B cell (primary cell): ENCODE data around the gene XYLT2. TPM values are rescaled to one million over a fixed set of nuclear protein-coding genes. Genes with fewer than 3 reads are reported as not detected.

Source experiments
- ATAC-seq: fragments of 200-7000 bp; cut with Tn5 transposase; one replicate; pipeline ENCODE4 v1.10.0; 2021; ENCODE audit warnings: low read depth, mild to moderate bottlenecking, moderate number of reproducible peaks, moderate library complexity
- CTCF ChIA-PET: fragments of 350-600 bp; sonication (Branson Sonifier 250); formaldehyde crosslinking; loops from one replicate; lab custom pipeline; 2021; ENCODE audit warnings: antibody characterized with exemption, inconsistent platforms; lab: Charles Lee
- POLR2A ChIA-PET: fragments of 350-600 bp; sonication (Branson Sonifier 250); formaldehyde crosslinking; loops from one replicate; lab custom pipeline; 2021; ENCODE audit warnings: antibody characterized with exemption; lab: Charles Lee
- DNase-seq: peaks from one replicate; pipeline ENCODE4 v3.0.0; 2013
- H2AFZ ChIP-seq: 2 replicates; pipeline ENCODE4 v1.6.1; 2012; ENCODE audit warnings: mild to moderate bottlenecking, low read depth, low read length; ENCODE audit not compliant: insufficient read depth, poor library complexity, severe bottlenecking
- H3K27ac ChIP-seq, 2 donors: 1 replicate in 1 of 2; 2 replicates in 1 of 2; pipeline ENCODE4 v1.5.1; 2012 to 2013; ENCODE audit warnings: low read length in 2 of 2, mild to moderate bottlenecking in 2 of 2, moderate library complexity in 1 of 2
- H3K27me3 ChIP-seq, 4 experiments: fragments of 200-600 bp in 1 of 4; sonication (generic) in 1 of 4; replicated peaks in 1 of 4; 1 replicate in 2 of 4; 2 replicates in 2 of 4; pipeline versions ENCODE4 v1.6.1 to v1.7.0; 2013 to 2016; ENCODE audit warnings: low read length in 3 of 4, mild to moderate bottlenecking in 2 of 4, mixed read lengths in 1 of 4, moderate library complexity in 1 of 4; ENCODE audit not compliant: insufficient read depth in 4 of 4, control insufficient read depth in 3 of 4; ENCODE audit errors: control extremely low read depth in 1 of 4
- H3K36me3 ChIP-seq, 2 experiments: replicated peaks in 1 of 2; 1 replicate in 1 of 2; 2 replicates in 1 of 2; pipeline versions ENCODE4 v1.6.1 to v1.7.1; 2013; ENCODE audit warnings: low read length in 1 of 2; ENCODE audit not compliant: insufficient read depth in 2 of 2, control insufficient read depth in 1 of 2; ENCODE audit errors: control extremely low read depth in 1 of 2, extremely low read depth in 1 of 2
- H3K4me1 ChIP-seq, 2 donors: fragments of 200-600 bp in 1 of 2; sonication (generic) in 1 of 2; 1 replicate in 1 of 2; 2 replicates in 1 of 2; pipeline versions ENCODE4 v1.5.1 to v1.6.1; 2013 to 2017; ENCODE audit warnings: low read length in 2 of 2; ENCODE audit not compliant: control insufficient read depth in 2 of 2, insufficient read depth in 2 of 2
- H3K4me2 ChIP-seq: replicated peaks from 2 replicates; pipeline ENCODE3; 2012; ENCODE audit warnings: mild to moderate bottlenecking, low read depth, low read length; ENCODE audit not compliant: poor library complexity, severe bottlenecking
- H3K4me3 ChIP-seq, 5 experiments: fragments of 200-600 bp in 1 of 5; sonication (generic) in 1 of 5; 1 replicate in 3 of 5; 2 replicates in 2 of 5; pipeline versions ENCODE4 v1.5.1 to v1.7.0; 2011 to 2016; ENCODE audit warnings: low read length in 4 of 5, mild to moderate bottlenecking in 4 of 5, low read depth in 2 of 5, control low read depth in 1 of 5, moderate library complexity in 1 of 5; ENCODE audit not compliant: insufficient read depth in 1 of 5; ENCODE audit errors: control extremely low read depth in 1 of 5, extremely low read depth in 1 of 5
- H3K79me2 ChIP-seq: fragments of 200-600 bp; sonication (generic); one replicate; pipeline ENCODE4 v1.6.0; 2016; ENCODE audit warnings: low read length; ENCODE audit not compliant: control insufficient read depth, insufficient read depth
- H3K9ac ChIP-seq: fragments of 200-600 bp; sonication (generic); 2 replicates; pipeline ENCODE4 v1.6.1; 2017; ENCODE audit warnings: mild to moderate bottlenecking, low read length, moderate library complexity
- H3K9me3 ChIP-seq, 3 donors: one replicate each; pipeline versions ENCODE4 v1.6.1 to v1.7.1; 2013; ENCODE audit warnings: low read length in 2 of 3; ENCODE audit not compliant: control insufficient read depth in 2 of 3, insufficient read depth in 1 of 3; ENCODE audit errors: control extremely low read depth in 1 of 3
- H4K20me1 ChIP-seq: 2 replicates; pipeline ENCODE4 v1.6.0; 2012; ENCODE audit warnings: mild to moderate bottlenecking, low read length; ENCODE audit not compliant: insufficient read depth, control insufficient read depth, poor library complexity, severe bottlenecking
- H3K27ac Mint-ChIP-seq: one replicate; pipeline ENCODE4 v1.8.0; 2021; ENCODE audit warnings: mixed read lengths
- H3K27me3 Mint-ChIP-seq: one replicate; pipeline ENCODE4 v1.8.0; 2021; ENCODE audit warnings: mixed read lengths
- H3K4me1 Mint-ChIP-seq: one replicate; pipeline ENCODE4 v1.8.0; 2021; ENCODE audit warnings: mixed read lengths
- H3K4me3 Mint-ChIP-seq: one replicate; pipeline ENCODE4 v1.8.0; 2021; ENCODE audit warnings: mixed read lengths
- H3K9me3 Mint-ChIP-seq: one replicate; pipeline ENCODE4 v1.8.0; 2022; ENCODE audit warnings: mixed read lengths; ENCODE audit not compliant: insufficient read depth
- EZH2 ChIP-seq: IDR thresholded peaks from 2 replicates; pipeline ENCODE4 v1.6.1; 2012; ENCODE audit warnings: borderline replicate concordance, low read depth, mild to moderate bottlenecking, moderate library complexity, low read length; ENCODE audit not compliant: insufficient read depth, poor library complexity, severe bottlenecking
- WGBS: methylation state at CpG from one replicate; pipeline ENCODE4 v1.1.5; 2013; ENCODE audit warnings: missing lambda C conversion rate; ENCODE audit not compliant: insufficient coverage; 5-methylcytosine and 5-hydroxymethylcytosine counted together
- intact Hi-C: fragments of 100-400 bp; cut with micrococcal nuclease; formaldehyde crosslinking; loops from one replicate; pipeline ENCODE4 v1.10.0; 2022
- polyA plus RNA-seq: library from polyadenylated mRNA; depleted of rRNA; stranded (reverse); fragments of >200 nt; gene quantifications from 2 replicates; pipeline ENCODE4 v1.2.3, GENCODE V29; 2012
- total RNA-seq, 2 donors: library from RNA; stranded (reverse); fragments of 120-200 nt in 1 of 2; gene quantifications; 1 replicate in 1 of 2; 2 replicates in 1 of 2; pipeline versions ENCODE4 v1.2.3 to v1.2.4, GENCODE V29; 2013 to 2022
- TF ChIP-seq, protein P1 (sequence below): fragments of 200-600 bp; IDR thresholded peaks from one replicate; pipeline ENCODE4 v1.8.0; 2022; ENCODE audit warnings: antibody characterized with exemption, mild to moderate bottlenecking

Gene XYLT2
- total and polyA plus RNA-seq, 2 donors (not counting 1 experiment from before 2014, with no cell fraction given) = 21.5 to 29.9 TPM

DNA sequence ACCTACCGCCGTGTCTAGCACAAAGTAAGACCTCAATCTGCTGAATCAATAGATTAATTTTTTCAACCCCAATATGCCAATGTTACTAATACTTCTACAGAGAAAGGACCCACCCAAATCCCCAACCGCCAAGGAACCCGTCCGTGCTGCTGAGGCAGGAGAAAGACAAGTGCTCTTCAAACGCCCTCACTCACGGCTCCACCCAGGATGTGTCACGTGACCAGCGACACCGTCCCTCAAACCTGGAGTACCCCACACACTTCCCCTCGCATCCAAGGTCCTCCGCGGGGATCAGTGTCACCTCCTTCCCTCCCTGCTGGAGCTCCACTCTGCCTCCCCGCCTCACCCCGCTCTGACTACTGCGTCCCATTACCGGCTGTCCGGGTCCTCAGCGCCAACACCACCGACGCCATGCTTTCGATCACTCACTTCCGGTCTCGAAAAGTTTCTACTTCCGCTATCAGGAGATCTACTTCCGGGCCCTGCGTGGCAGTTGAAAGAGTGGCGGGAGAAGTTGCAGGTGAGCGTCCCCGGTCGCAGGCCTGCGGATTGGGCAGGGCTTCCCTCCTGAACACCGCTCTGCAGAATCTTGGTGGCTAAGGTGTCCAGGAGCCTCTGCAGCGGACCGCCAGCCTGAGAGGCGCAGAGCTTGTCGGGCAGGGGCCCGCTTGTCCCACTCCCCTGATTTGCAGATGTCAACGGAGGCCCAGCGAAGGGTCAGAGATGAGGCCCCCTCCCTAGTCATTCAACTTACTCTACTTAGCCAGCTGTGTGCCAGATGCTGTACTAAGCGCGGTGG is 27.0 kb downstream of the XYLT2 start, which contains the start of the genes EME1 and MRPL27:
Gene EME1 (plus strand): TSS at position 472 of the 799 bp plus-strand sequence. CDS start 1,980 bp downstream, outside the sequence.
Gene MRPL27 (minus strand): TSS at position 427 of the 799 bp plus-strand sequence. CDS start 14 bp downstream, at position 413.
- peak within 1 kb of the TSS; percentile 100 for H3K27ac Mint-ChIP-seq
- Histone ChIP-seq H3K4me1 (peaks cover 14 to 19% of the 10 kb centered on the region in 2 donors), H2AFZ (peak within 1 kb of the TSS; percentile 91), H4K20me1 (peaks cover 19% of the 10 kb centered on the region), H3K4me3 (peak within 1 kb of the TSS; percentile 65 to 85 (median 81)), H3K9me3 (no peaks in the 10 kb centered on the region), H3K27ac (peak within 1 kb of the TSS; percentile 91 to 96), H3K27me3 (no peaks in the 10 kb centered on the region), H3K79me2 (peaks cover 31% of the 10 kb centered on the region), H3K36me3 (peaks cover 0 to 29% of the 10 kb centered on the region in 2 experiments), H3K9ac (peak within 1 kb of the TSS; percentile 91), H3K4me2 (peak within 1 kb of the TSS; percentile 86)
- no peaks in the 10 kb centered on the region for H3K27me3 Mint-ChIP-seq
- H3K9me3 Mint-ChIP-seq = no peaks in the 10 kb centered on the region
- DNase-seq (peak; percentile 96), ATAC-seq (peak; percentile 88)
- ChIA-PET CTCF (interaction anchor here (1.0 to 4.3 kb wide), 4 partner anchors 11 to 26 kb away, joined by 3 to 27 read pairs (median 10); partner anchors contain the start of gene LRRC59), POLR2A (interaction anchor here (0.6 to 2.1 kb wide), 5 partner anchors 24 to 684 kb away, joined by 3 to 6 read pairs (median 4); partner anchors contain the start of genes LRRC59 and LUC7L3)
- peaks cover 23% of the 10 kb centered on the region for H3K4me1 Mint-ChIP-seq
- TF ChIP-seq, protein P1, sequence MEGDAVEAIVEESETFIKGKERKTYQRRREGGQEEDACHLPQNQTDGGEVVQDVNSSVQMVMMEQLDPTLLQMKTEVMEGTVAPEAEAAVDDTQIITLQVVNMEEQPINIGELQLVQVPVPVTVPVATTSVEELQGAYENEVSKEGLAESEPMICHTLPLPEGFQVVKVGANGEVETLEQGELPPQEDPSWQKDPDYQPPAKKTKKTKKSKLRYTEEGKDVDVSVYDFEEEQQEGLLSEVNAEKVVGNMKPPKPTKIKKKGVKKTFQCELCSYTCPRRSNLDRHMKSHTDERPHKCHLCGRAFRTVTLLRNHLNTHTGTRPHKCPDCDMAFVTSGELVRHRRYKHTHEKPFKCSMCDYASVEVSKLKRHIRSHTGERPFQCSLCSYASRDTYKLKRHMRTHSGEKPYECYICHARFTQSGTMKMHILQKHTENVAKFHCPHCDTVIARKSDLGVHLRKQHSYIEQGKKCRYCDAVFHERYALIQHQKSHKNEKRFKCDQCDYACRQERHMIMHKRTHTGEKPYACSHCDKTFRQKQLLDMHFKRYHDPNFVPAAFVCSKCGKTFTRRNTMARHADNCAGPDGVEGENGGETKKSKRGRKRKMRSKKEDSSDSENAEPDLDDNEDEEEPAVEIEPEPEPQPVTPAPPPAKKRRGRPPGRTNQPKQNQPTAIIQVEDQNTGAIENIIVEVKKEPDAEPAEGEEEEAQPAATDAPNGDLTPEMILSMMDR = no peak
- TF ChIP-seq EZH2 = no peak
- peak within 1 kb of the TSS; percentile 100 for H3K4me3 Mint-ChIP-seq
- 3% methylated on average over 40 of the region's 42 CpGs for WGBS
- intact Hi-C loops = loop anchor here (1.0 to 10.0 kb wide), 6 partner anchors 11 to 278 kb away; partner anchors contain the start of genes ACSF2, LRRC59, PDK2 and RSAD1
